Measurements from ENCODE around the gene OR10AD1. TPM values are rescaled to one million over a fixed set of nuclear protein-coding genes. Genes with fewer than 3 reads are reported as not detected.

Gene OR10AD1
- polyA plus RNA-seq, 1 donor (not counting 4 experiments of a cell fraction or from before 2014, with no cell fraction given): not detected

- no peak for DNase-seq (ENCODE audit: low read depth, low spot score)
- Histone ChIP-seq H3K27ac (ENCODE audit: control insufficient read depth, insufficient read depth, low read length) (peak overlapping the region; percentile 84), H3K9ac (ENCODE audit: control insufficient read depth, extremely low read depth, insufficient read depth, low read length) (peak overlapping the region; percentile 90), H3K4me1 (ENCODE audit: control insufficient read depth, extremely low read depth, insufficient read depth, low read length) (no peaks in the 10 kb centered on the region), H4K20me1 (ENCODE audit: control insufficient read depth, extremely low read depth, insufficient read depth, low read length) (no peaks in the 10 kb centered on the region), H2AFZ (ENCODE audit: control insufficient read depth, low read length) (peak overlapping the region; percentile 99), H3K9me3 (ENCODE audit: control insufficient read depth, low read depth, low read length) (no peaks in the 10 kb centered on the region), H3K4me2 (ENCODE audit: control insufficient read depth, extremely low read depth, insufficient read depth, low read depth, low read length) (peak overlapping the region; percentile 69), H3K36me3 (ENCODE audit: control insufficient read depth in 2 of 2, extremely low read depth in 1 of 2, insufficient read depth in 2 of 2, low read length in 2 of 2) (no peaks in the 10 kb centered on the region), H3K79me2 (ENCODE audit: control insufficient read depth, insufficient read depth, low read length) (no peaks in the 10 kb centered on the region), H3K9me1 (ENCODE audit: control insufficient read depth, extremely low read depth, insufficient read depth, low read length) (no peaks in the 10 kb centered on the region), H3K4me3 (ENCODE audit: control insufficient read depth in 2 of 3, extremely low read depth in 1 of 3, insufficient read depth in 2 of 3, low read depth in 1 of 3, low read length in 3 of 3) (peak overlapping the region; percentile 75 to 96 (median 84)), H3K27me3 (ENCODE audit: control insufficient read depth, extremely low read depth, insufficient read depth, low read length) (no peaks in the 10 kb centered on the region)
- TF ChIP-seq EZH2 (IDR thresholded peaks at IDR 0.05; ENCODE audit: low read length): no peak
- TF ChIP-seq, protein P1, sequence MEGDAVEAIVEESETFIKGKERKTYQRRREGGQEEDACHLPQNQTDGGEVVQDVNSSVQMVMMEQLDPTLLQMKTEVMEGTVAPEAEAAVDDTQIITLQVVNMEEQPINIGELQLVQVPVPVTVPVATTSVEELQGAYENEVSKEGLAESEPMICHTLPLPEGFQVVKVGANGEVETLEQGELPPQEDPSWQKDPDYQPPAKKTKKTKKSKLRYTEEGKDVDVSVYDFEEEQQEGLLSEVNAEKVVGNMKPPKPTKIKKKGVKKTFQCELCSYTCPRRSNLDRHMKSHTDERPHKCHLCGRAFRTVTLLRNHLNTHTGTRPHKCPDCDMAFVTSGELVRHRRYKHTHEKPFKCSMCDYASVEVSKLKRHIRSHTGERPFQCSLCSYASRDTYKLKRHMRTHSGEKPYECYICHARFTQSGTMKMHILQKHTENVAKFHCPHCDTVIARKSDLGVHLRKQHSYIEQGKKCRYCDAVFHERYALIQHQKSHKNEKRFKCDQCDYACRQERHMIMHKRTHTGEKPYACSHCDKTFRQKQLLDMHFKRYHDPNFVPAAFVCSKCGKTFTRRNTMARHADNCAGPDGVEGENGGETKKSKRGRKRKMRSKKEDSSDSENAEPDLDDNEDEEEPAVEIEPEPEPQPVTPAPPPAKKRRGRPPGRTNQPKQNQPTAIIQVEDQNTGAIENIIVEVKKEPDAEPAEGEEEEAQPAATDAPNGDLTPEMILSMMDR (optimal IDR thresholded peaks at IDR 0.05 in 1 of 3, IDR thresholded peaks at IDR 0.05 in 1 of 3, conservative IDR thresholded peaks at IDR 0.05 in 1 of 3; ENCODE audit: extremely low read depth in 1 of 3, insufficient read depth in 2 of 3, low read length in 3 of 3): no peak
- dilution Hi-C loops (cut with MboI; ENCODE audit: extremely low pct_ligation_motif_present, low sequenced_read_pairs): no loop called here
- FAIRE-seq: no peak
These were observed 4.1 kb downstream of the OR10AD1 start for GRCh38 chr12:48198985-48199384.

DNA sequence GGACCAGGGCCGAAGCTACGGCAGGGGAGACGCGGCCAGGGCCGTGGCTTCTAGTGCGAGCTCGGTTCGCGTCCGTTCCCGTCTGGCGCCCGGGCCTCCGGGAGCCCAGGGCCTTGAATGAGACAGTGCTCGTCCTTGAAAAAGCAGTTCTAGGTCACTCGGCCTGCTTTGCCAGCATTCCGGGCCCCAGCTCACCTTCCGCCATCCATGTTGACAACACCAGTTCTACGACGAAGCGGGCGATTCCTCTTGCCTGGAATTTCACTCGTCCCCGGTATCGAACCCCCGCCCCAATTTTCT, 4.5 kb downstream of the OR10AD1 start:
- Histone ChIP-seq H3K9me3 (ENCODE audit: control insufficient read depth, low read depth, low read length) (no peaks in the 10 kb centered on the region), H3K27ac (ENCODE audit: control insufficient read depth, insufficient read depth, low read length) (peak overlapping the region; percentile 84), H3K36me3 (ENCODE audit: control insufficient read depth in 2 of 2, extremely low read depth in 1 of 2, insufficient read depth in 2 of 2, low read length in 2 of 2) (no peaks in the 10 kb centered on the region), H3K9me1 (ENCODE audit: control insufficient read depth, extremely low read depth, insufficient read depth, low read length) (no peaks in the 10 kb centered on the region), H3K4me2 (ENCODE audit: control insufficient read depth, extremely low read depth, insufficient read depth, low read depth, low read length) (peak overlapping the region; percentile 69), H3K4me1 (ENCODE audit: control insufficient read depth, extremely low read depth, insufficient read depth, low read length) (no peaks in the 10 kb centered on the region), H3K79me2 (ENCODE audit: control insufficient read depth, insufficient read depth, low read length) (no peaks in the 10 kb centered on the region), H4K20me1 (ENCODE audit: control insufficient read depth, extremely low read depth, insufficient read depth, low read length) (no peaks in the 10 kb centered on the region), H3K4me3 (ENCODE audit: control insufficient read depth in 2 of 3, extremely low read depth in 1 of 3, insufficient read depth in 2 of 3, low read depth in 1 of 3, low read length in 3 of 3) (peak overlapping the region; percentile 75 to 96 (median 84)), H3K9ac (ENCODE audit: control insufficient read depth, extremely low read depth, insufficient read depth, low read length) (peak overlapping the region; percentile 90), H2AFZ (ENCODE audit: control insufficient read depth, low read length) (peak overlapping the region; percentile 99), H3K27me3 (ENCODE audit: control insufficient read depth, extremely low read depth, insufficient read depth, low read length) (no peaks in the 10 kb centered on the region)
- DNase-seq (ENCODE audit: low read depth, low spot score) (no peak), FAIRE-seq (no peak)
- no peak for TF ChIP-seq EZH2 (IDR thresholded peaks at IDR 0.05; ENCODE audit: low read length)
- TF ChIP-seq, protein P1 (optimal IDR thresholded peaks at IDR 0.05 in 1 of 3, IDR thresholded peaks at IDR 0.05 in 1 of 3, conservative IDR thresholded peaks at IDR 0.05 in 1 of 3; ENCODE audit: extremely low read depth in 1 of 3, insufficient read depth in 2 of 3, low read length in 3 of 3): no peak
- dilution Hi-C loops (cut with MboI; ENCODE audit: extremely low pct_ligation_motif_present, low sequenced_read_pairs): no loop called here

All from keratinocyte (primary cell).